Measurements from ENCODE around the gene MED10. TPM values are rescaled to one million over a fixed set of nuclear protein-coding genes. Genes with fewer than 3 reads are reported as not detected.

Gene MED10
- total RNA-seq, 4 donors from 2014 or later = 29.3 to 34.7 (median 31.3) TPM

DNA sequence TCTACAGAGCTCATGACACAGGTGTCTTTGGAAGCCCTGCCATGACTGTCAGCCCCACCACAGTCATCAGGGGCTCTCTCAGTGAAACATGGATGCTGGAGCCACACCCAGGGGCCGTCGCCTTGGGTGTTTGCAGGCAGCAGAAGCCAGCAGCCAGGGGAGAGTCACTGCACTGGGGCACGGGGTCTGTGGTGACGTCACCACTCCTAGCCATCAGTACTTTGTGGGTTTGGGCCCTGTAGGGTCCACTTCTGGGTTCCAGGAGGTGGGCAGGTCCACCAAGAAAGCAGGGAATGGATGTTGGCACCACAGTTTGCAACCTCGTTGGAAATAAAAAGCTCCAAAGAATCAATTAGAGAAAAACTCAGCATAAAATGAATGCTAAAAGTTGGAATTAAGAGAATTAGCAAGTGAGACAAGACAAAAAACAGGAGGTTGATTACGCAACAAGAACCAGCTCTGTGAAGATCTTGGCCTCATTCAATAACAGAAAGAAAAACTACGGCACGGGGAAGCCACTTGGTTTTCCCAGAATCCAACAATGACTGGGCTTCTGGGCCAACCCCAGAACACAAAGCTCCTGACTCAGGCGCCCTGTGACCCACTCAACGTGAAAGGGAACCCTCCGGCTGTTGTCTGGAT, 34.3 kb downstream of the MED10 start:
- TF ChIP-seq, protein P1, sequence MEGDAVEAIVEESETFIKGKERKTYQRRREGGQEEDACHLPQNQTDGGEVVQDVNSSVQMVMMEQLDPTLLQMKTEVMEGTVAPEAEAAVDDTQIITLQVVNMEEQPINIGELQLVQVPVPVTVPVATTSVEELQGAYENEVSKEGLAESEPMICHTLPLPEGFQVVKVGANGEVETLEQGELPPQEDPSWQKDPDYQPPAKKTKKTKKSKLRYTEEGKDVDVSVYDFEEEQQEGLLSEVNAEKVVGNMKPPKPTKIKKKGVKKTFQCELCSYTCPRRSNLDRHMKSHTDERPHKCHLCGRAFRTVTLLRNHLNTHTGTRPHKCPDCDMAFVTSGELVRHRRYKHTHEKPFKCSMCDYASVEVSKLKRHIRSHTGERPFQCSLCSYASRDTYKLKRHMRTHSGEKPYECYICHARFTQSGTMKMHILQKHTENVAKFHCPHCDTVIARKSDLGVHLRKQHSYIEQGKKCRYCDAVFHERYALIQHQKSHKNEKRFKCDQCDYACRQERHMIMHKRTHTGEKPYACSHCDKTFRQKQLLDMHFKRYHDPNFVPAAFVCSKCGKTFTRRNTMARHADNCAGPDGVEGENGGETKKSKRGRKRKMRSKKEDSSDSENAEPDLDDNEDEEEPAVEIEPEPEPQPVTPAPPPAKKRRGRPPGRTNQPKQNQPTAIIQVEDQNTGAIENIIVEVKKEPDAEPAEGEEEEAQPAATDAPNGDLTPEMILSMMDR (IDR thresholded peaks at IDR 0.05; ENCODE audit: low read depth) = no peak

DNA sequence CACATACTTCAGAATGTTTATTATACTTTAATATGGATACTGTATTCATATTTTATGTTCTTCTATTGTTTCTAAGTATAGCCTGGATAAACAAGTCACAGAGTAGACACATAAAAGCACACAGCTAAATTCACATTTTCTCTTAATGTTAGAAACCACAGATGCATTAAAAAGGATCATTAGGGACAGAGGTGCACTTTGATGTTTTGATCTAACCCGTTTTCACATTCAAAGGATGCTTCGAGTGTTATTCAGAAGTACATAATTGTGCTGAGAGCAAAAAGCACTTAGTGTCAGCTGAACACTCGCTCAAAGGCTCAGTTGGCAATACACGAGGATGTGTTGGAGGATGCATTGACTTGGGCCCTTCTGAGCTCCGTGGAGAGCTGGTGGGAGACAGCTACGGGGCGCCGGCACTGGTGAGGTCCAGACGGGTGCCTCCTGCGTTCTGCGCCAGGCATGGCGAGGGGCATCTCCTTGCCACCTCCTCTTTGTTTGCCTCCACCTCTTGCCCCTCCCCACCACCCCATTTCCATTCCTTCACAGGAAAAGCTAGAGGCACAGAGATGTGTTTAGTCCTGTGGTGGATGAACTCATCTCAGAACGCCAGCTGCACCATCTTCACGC, 35.5 kb downstream of the MED10 start:
- TF ChIP-seq, protein P1 (IDR thresholded peaks at IDR 0.05; ENCODE audit: low read depth) = no peak

DNA sequence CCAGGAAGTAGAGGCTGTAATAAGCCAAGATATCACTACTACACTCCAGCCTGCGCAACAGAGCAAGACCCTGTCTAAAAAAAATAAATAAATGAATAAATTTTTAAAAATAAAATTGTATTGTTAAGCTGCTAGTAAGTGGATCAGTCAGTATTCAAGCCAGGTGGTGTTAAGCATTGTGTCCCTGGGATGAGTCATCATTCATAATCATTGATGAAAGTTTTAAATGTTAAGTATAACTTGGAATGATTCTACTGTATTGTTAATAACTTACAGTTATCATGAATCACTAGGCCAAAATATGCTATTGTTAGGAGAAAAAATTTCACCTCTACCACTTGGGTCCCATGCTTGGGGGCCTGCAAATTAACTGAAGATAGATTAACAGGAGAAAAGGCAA, 38.2 kb downstream of the MED10 start:
- TF ChIP-seq, protein P1 (IDR thresholded peaks at IDR 0.05; ENCODE audit: low read depth) = no peak

DNA sequence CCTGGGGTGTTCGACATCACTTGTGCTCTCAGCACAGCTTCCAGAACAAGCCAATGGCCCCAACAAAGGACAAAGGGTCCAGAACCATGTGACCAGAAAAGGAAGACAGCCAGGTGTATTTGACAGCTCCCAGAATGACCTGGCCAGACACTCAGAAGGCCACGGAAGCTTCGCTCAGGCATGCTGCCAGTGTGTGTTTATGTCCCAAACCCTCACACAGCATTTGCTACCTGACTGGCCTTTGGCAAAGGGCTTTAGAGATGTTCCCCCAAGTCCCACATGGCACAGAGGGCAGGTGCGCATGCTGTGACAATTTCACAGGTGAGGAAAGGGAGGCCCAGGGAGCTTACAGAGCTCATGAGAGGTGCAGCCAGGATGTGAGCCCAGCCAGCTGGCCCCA, 39.5 kb downstream of the MED10 start:
- TF ChIP-seq, protein P1 (IDR thresholded peaks at IDR 0.05; ENCODE audit: low read depth) = no peak

DNA sequence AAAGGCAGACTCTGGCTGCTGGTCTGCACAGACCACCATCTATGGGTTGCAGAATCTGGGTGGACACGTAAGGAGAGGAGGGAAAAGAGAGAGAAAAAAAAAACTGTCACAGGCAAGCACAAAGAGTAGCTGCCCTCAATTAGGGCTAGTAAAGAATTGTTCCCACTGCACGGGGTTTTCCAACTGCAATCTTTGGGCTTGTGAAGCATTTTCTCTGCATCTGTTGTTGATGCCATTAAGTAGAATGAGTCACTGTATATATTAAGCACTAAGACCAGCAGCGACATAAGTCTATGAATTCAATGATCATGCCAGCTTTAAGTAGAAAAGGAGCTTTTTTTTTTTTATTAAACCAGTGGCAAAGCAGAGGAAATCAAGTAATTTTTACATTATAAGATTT, 40.2 kb downstream of the MED10 start:
- TF ChIP-seq, protein P1 (IDR thresholded peaks at IDR 0.05; ENCODE audit: low read depth) = no peak

DNA sequence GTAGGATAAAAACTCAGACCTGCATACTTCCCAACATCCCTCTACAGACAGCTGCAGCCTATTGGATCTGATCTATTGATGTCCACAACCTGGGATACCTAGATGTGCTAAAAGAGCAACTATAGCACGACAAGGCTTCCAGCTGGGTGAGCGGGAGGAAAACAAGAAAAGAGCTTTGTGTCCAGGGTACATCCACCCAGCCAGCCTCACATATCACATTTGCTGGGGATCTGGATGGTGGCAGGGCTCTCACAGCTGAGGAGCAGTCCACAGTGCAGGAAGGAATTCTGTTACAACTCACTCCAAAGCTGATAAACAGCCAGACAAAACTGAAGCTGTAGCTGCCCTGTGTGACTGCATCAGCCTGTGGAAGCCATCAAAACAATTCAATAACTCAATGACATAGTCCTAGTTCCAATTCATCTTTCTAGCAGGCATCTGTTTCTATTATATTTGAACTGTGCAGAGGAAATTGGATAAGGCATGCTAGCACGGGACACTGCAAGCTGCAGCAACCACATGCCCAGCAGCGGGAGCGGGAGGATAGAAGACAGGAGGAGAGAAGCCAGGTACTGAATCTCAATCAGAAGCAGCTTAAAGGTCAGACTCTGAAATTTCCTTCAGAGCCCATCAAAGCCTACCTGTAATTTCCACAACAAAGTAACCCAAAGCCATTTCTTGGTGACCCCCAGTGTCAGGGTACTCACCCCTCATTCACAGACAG, 45.0 kb downstream of the MED10 start:
- TF ChIP-seq, protein P1 (IDR thresholded peaks at IDR 0.05; ENCODE audit: low read depth) = no peak

DNA sequence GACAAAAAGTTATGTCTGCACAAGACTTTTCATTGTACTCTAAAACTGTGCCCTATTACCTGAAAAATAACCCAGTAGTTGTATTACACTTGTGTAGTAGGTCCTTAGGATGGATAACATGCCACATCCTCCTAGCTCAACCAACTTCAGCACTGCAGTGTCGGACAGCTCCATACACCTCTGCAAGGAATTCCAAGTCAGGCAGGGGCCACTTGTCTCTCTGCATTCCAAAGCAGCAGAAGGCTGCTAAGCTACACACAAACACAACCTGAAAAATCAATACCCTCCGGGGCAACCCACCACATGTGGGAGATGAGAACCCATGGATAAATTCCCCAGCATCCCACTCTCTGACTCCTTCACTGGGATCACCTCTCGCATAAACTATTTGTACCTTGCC, 50.2 kb downstream of the MED10 start:
- TF ChIP-seq, protein P1 (IDR thresholded peaks at IDR 0.05; ENCODE audit: low read depth) = no peak
